ENCODE measurements around the gene LMCD1. TPM values are rescaled to one million over a fixed set of nuclear protein-coding genes. Genes with fewer than 3 reads are reported as not detected.

Gene LMCD1
- total RNA-seq, 3 donors from 2014 or later (not counting 1 experiment from before 2014, with no cell fraction given) = not detected

- no peaks in the 10 kb centered on the region for H3K27me3 ChIP-seq (ENCODE audit: control insufficient read depth, insufficient read depth, low read length)
- H3K4me1 ChIP-seq (ENCODE audit: control insufficient read depth, insufficient read depth, low read length) = no peaks in the 10 kb centered on the region
- no peaks in the 10 kb centered on the region for H3K36me3 ChIP-seq (ENCODE audit: control insufficient read depth, insufficient read depth, low read length)
- Mint-ChIP-seq H3K27me3 (ENCODE audit: low read depth in 2 of 2) (peaks cover 0 to 3% of the 10 kb centered on the region in 2 donors), H3K9me3 (no peaks in the 10 kb centered on the region), H3K27ac (no peak overlapping the region), H3K36me3 (no peaks in the 10 kb centered on the region), H3K4me3 (no peak overlapping the region), H3K4me1 (no peaks in the 10 kb centered on the region)
- intact Hi-C loops (cut with micrococcal nuclease) = no loop called here
- ATAC-seq (no peak), DNase-seq (no peak)
- TF ChIP-seq CTCF (IDR thresholded peaks at IDR 0.05) = no peak
- 84% methylated on average over 3 of the region's 4 CpGs for WGBS (ENCODE audit: insufficient coverage)
- H3K27ac ChIP-seq (ENCODE audit: low read length) = no peak overlapping the region
- H3K4me3 ChIP-seq (ENCODE audit: low read length) = no peak overlapping the region
- H3K9me3 ChIP-seq (ENCODE audit: control insufficient read depth, insufficient read depth, low read length) = no peaks in the 10 kb centered on the region
Observed at GRCh38 chr3:8563146-8563545, 61.5 kb downstream of the LMCD1 start.

- peaks cover 0 to 3% of the 10 kb centered on the region in 2 donors for H3K27me3 Mint-ChIP-seq (ENCODE audit: low read depth in 2 of 2)
- intact Hi-C loops (cut with micrococcal nuclease) = no loop called here
- H3K27ac ChIP-seq (ENCODE audit: low read length) = no peak overlapping the region
- H3K27me3 ChIP-seq (ENCODE audit: control insufficient read depth, insufficient read depth, low read length) = no peaks in the 10 kb centered on the region
- no peak overlapping the region for H3K4me3 ChIP-seq (ENCODE audit: low read length)
- no peaks in the 10 kb centered on the region for H3K36me3 ChIP-seq (ENCODE audit: control insufficient read depth, insufficient read depth, low read length)
- H3K27ac Mint-ChIP-seq = no peak overlapping the region
- H3K4me1 Mint-ChIP-seq = no peaks in the 10 kb centered on the region
- H3K4me1 ChIP-seq (ENCODE audit: control insufficient read depth, insufficient read depth, low read length) = no peaks in the 10 kb centered on the region
- no peaks in the 10 kb centered on the region for H3K9me3 Mint-ChIP-seq
- TF ChIP-seq CTCF (IDR thresholded peaks at IDR 0.05) = no peak
- 85% methylated on average over 4 of the region's 4 CpGs for WGBS (ENCODE audit: insufficient coverage)
- H3K9me3 ChIP-seq (ENCODE audit: control insufficient read depth, insufficient read depth, low read length) = no peaks in the 10 kb centered on the region
- ATAC-seq (no peak), DNase-seq (no peak)
- H3K4me3 Mint-ChIP-seq = no peak overlapping the region
- H3K36me3 Mint-ChIP-seq = no peaks in the 10 kb centered on the region
Observed at GRCh38 chr3:8563597-8563996, 62.0 kb downstream of the LMCD1 start.

- H3K9me3 Mint-ChIP-seq = no peaks in the 10 kb centered on the region
- H3K27ac ChIP-seq (ENCODE audit: low read length) = no peak overlapping the region
- H3K4me3 ChIP-seq (ENCODE audit: low read length) = no peak overlapping the region
- ATAC-seq (no peak), DNase-seq (no peak)
- TF ChIP-seq CTCF (IDR thresholded peaks at IDR 0.05) = no peak
- 96% methylated on average over 15 of the region's 15 CpGs for WGBS (ENCODE audit: insufficient coverage)
- H3K9me3 ChIP-seq (ENCODE audit: control insufficient read depth, insufficient read depth, low read length) = no peaks in the 10 kb centered on the region
- H3K27me3 Mint-ChIP-seq (ENCODE audit: low read depth in 2 of 2) = peaks cover 0 to 3% of the 10 kb centered on the region in 2 donors
- no peaks in the 10 kb centered on the region for H3K36me3 Mint-ChIP-seq
- no peaks in the 10 kb centered on the region for H3K4me1 ChIP-seq (ENCODE audit: control insufficient read depth, insufficient read depth, low read length)
- peaks cover 0 to 1% of the 10 kb centered on the region in 2 donors for H3K4me1 Mint-ChIP-seq
- no peak overlapping the region for H3K4me3 Mint-ChIP-seq
- H3K36me3 ChIP-seq (ENCODE audit: control insufficient read depth, insufficient read depth, low read length) = no peaks in the 10 kb centered on the region
- no peaks in the 10 kb centered on the region for H3K27me3 ChIP-seq (ENCODE audit: control insufficient read depth, insufficient read depth, low read length)
- intact Hi-C loops (cut with micrococcal nuclease) = no loop called here
- no peak overlapping the region for H3K27ac Mint-ChIP-seq
Observed at GRCh38 chr3:8565376-8565775, 63.8 kb downstream of the LMCD1 start.

- Mint-ChIP-seq H3K27ac (no peak overlapping the region), H3K4me3 (no peak overlapping the region), H3K9me3 (no peaks in the 10 kb centered on the region), H3K4me1 (peaks cover 12 to 14% of the 10 kb centered on the region in 2 donors), H3K36me3 (no peaks in the 10 kb centered on the region), H3K27me3 (ENCODE audit: low read depth in 2 of 2) (peaks cover 0 to 2% of the 10 kb centered on the region in 2 donors)
- H3K36me3 ChIP-seq (ENCODE audit: control insufficient read depth, insufficient read depth, low read length) = no peaks in the 10 kb centered on the region
- H3K27me3 ChIP-seq (ENCODE audit: control insufficient read depth, insufficient read depth, low read length) = no peaks in the 10 kb centered on the region
- no peak for TF ChIP-seq CTCF (IDR thresholded peaks at IDR 0.05)
- no peaks in the 10 kb centered on the region for H3K9me3 ChIP-seq (ENCODE audit: control insufficient read depth, insufficient read depth, low read length)
- H3K4me1 ChIP-seq (ENCODE audit: control insufficient read depth, insufficient read depth, low read length) = no peaks in the 10 kb centered on the region
- WGBS (ENCODE audit: insufficient coverage) = 87% methylated on average over 6 of the region's 7 CpGs
- H3K27ac ChIP-seq (ENCODE audit: low read length) = no peak overlapping the region
- ATAC-seq (no peak), DNase-seq (no peak)
- intact Hi-C loops (cut with micrococcal nuclease) = no loop called here
- H3K4me3 ChIP-seq (ENCODE audit: low read length) = no peak overlapping the region
Observed at GRCh38 chr3:8567784-8568575, 66.4 kb downstream of the LMCD1 start.
